Measurements from ENCODE around the gene CDH1.

The CDH1 gene

GRCh38 chr16:68731637-68732036, 5.5 kb upstream of the CDH1 start:
- Histone ChIP-seq H3K4me1 (ENCODE audit: control insufficient read depth in 5 of 5, insufficient read depth in 5 of 5, low read length in 5 of 5) (no peaks in the 10 kb centered on the region), H3K27ac (ENCODE audit: low read depth, low read length) (no peak overlapping the region), H3K9ac (ENCODE audit: low read length in 5 of 5) (no peak overlapping the region), H3K27me3 (ENCODE audit: control insufficient read depth in 5 of 5, insufficient read depth in 4 of 5, low read length in 5 of 5) (peaks cover 3 to 20% (median 8%) of the 10 kb centered on the region in 5 donors), H3K36me3 (ENCODE audit: control insufficient read depth in 5 of 5, insufficient read depth in 5 of 5, low read length in 5 of 5) (no peaks in the 10 kb centered on the region), H3K9me3 (ENCODE audit: control insufficient read depth in 5 of 5, low read length in 5 of 5) (no peaks in the 10 kb centered on the region), H3K4me3 (ENCODE audit: low read depth in 1 of 5, low read length in 5 of 5) (no peak overlapping the region)

GRCh38 chr16:68732042-68732680, 4.9 kb upstream of the CDH1 start:
- H3K9ac ChIP-seq (ENCODE audit: low read length in 5 of 5), result no peak overlapping the region
- H3K27me3 ChIP-seq (ENCODE audit: control insufficient read depth in 5 of 5, insufficient read depth in 4 of 5, low read length in 5 of 5), result peaks cover 9 to 24% (median 13%) of the 10 kb centered on the region in 5 donors
- H3K27ac ChIP-seq (ENCODE audit: low read depth, low read length), result no peak overlapping the region
- H3K9me3 ChIP-seq (ENCODE audit: control insufficient read depth in 5 of 5, low read length in 5 of 5), result no peaks in the 10 kb centered on the region
- no peaks in the 10 kb centered on the region for H3K36me3 ChIP-seq (ENCODE audit: control insufficient read depth in 5 of 5, insufficient read depth in 5 of 5, low read length in 5 of 5)
- peaks cover 0 to 4% (median 3%) of the 10 kb centered on the region in 5 donors for H3K4me1 ChIP-seq (ENCODE audit: control insufficient read depth in 5 of 5, insufficient read depth in 5 of 5, low read length in 5 of 5)
- no peak overlapping the region for H3K4me3 ChIP-seq (ENCODE audit: low read depth in 1 of 5, low read length in 5 of 5)

GRCh38 chr16:68732741-68733399, 4.2 kb upstream of the CDH1 start:
- H3K9me3 ChIP-seq (ENCODE audit: control insufficient read depth in 5 of 5, low read length in 5 of 5), result no peaks in the 10 kb centered on the region
- no peaks in the 10 kb centered on the region for H3K36me3 ChIP-seq (ENCODE audit: control insufficient read depth in 5 of 5, insufficient read depth in 5 of 5, low read length in 5 of 5)
- no peak overlapping the region for H3K4me3 ChIP-seq (ENCODE audit: low read depth in 1 of 5, low read length in 5 of 5)
- no peak overlapping the region for H3K27ac ChIP-seq (ENCODE audit: low read depth, low read length)
- H3K4me1 ChIP-seq (ENCODE audit: control insufficient read depth in 5 of 5, insufficient read depth in 5 of 5, low read length in 5 of 5), result peaks cover 0 to 9% (median 6%) of the 10 kb centered on the region in 5 donors
- peaks cover 11 to 31% (median 15%) of the 10 kb centered on the region in 5 donors for H3K27me3 ChIP-seq (ENCODE audit: control insufficient read depth in 5 of 5, insufficient read depth in 4 of 5, low read length in 5 of 5)
- H3K9ac ChIP-seq (ENCODE audit: low read length in 5 of 5), result no peak overlapping the region

GRCh38 chr16:68733570-68733969, 3.5 kb upstream of the CDH1 start:
- Histone ChIP-seq H3K36me3 (ENCODE audit: control insufficient read depth in 5 of 5, insufficient read depth in 5 of 5, low read length in 5 of 5) (no peaks in the 10 kb centered on the region), H3K27me3 (ENCODE audit: control insufficient read depth in 5 of 5, insufficient read depth in 4 of 5, low read length in 5 of 5) (peaks cover 13 to 37% (median 21%) of the 10 kb centered on the region in 5 donors), H3K4me1 (ENCODE audit: control insufficient read depth in 5 of 5, insufficient read depth in 5 of 5, low read length in 5 of 5) (peaks cover 0 to 14% (median 6%) of the 10 kb centered on the region in 5 donors), H3K4me3 (ENCODE audit: low read depth in 1 of 5, low read length in 5 of 5) (no peak overlapping the region), H3K9ac (ENCODE audit: low read length in 5 of 5) (no peak overlapping the region), H3K27ac (ENCODE audit: low read depth, low read length) (no peak overlapping the region), H3K9me3 (ENCODE audit: control insufficient read depth in 5 of 5, low read length in 5 of 5) (no peaks in the 10 kb centered on the region)

- Histone ChIP-seq H3K27ac (ENCODE audit: low read depth, low read length) (no peak overlapping the region), H3K4me3 (ENCODE audit: low read depth in 1 of 5, low read length in 5 of 5) (no peak overlapping the region), H3K27me3 (ENCODE audit: control insufficient read depth in 5 of 5, insufficient read depth in 4 of 5, low read length in 5 of 5) (peaks cover 13 to 35% (median 19%) of the 10 kb centered on the region in 5 donors), H3K9me3 (ENCODE audit: control insufficient read depth in 5 of 5, low read length in 5 of 5) (no peaks in the 10 kb centered on the region), H3K4me1 (ENCODE audit: control insufficient read depth in 5 of 5, insufficient read depth in 5 of 5, low read length in 5 of 5) (peaks cover 0 to 14% (median 6%) of the 10 kb centered on the region in 5 donors), H3K36me3 (ENCODE audit: control insufficient read depth in 5 of 5, insufficient read depth in 5 of 5, low read length in 5 of 5) (no peaks in the 10 kb centered on the region), H3K9ac (ENCODE audit: low read length in 5 of 5) (no peak overlapping the region)
These were observed 2.3 kb upstream of the CDH1 start for GRCh38 chr16:68734782-68735181.

GRCh38 chr16:68736561-68736960, 531 bp upstream of the CDH1 start:
- no peak overlapping the region for H3K9ac ChIP-seq (ENCODE audit: low read length in 5 of 5)
- H3K4me1 ChIP-seq (ENCODE audit: control insufficient read depth in 5 of 5, insufficient read depth in 5 of 5, low read length in 5 of 5), result peaks cover 0 to 14% (median 6%) of the 10 kb centered on the region in 5 donors
- H3K9me3 ChIP-seq (ENCODE audit: control insufficient read depth in 5 of 5, low read length in 5 of 5), result no peaks in the 10 kb centered on the region
- no peak overlapping the region for H3K4me3 ChIP-seq (ENCODE audit: low read depth in 1 of 5, low read length in 5 of 5)
- no peak overlapping the region for H3K27ac ChIP-seq (ENCODE audit: low read depth, low read length)
- H3K36me3 ChIP-seq (ENCODE audit: control insufficient read depth in 5 of 5, insufficient read depth in 5 of 5, low read length in 5 of 5), result no peaks in the 10 kb centered on the region
- peaks cover 13 to 35% (median 19%) of the 10 kb centered on the region in 5 donors for H3K27me3 ChIP-seq (ENCODE audit: control insufficient read depth in 5 of 5, insufficient read depth in 4 of 5, low read length in 5 of 5)

- Histone ChIP-seq H3K9me3 (ENCODE audit: control insufficient read depth in 5 of 5, low read length in 5 of 5) (no peaks in the 10 kb centered on the region), H3K4me1 (ENCODE audit: control insufficient read depth in 5 of 5, insufficient read depth in 5 of 5, low read length in 5 of 5) (peaks cover 0 to 14% (median 6%) of the 10 kb centered on the region in 5 donors), H3K27ac (ENCODE audit: low read depth, low read length) (no peak overlapping the region), H3K27me3 (ENCODE audit: control insufficient read depth in 5 of 5, insufficient read depth in 4 of 5, low read length in 5 of 5) (peaks cover 10 to 28% (median 19%) of the 10 kb centered on the region in 5 donors), H3K9ac (ENCODE audit: low read length in 5 of 5) (no peak overlapping the region), H3K36me3 (ENCODE audit: control insufficient read depth in 5 of 5, insufficient read depth in 5 of 5, low read length in 5 of 5) (no peaks in the 10 kb centered on the region), H3K4me3 (ENCODE audit: low read depth in 1 of 5, low read length in 5 of 5) (no peak overlapping the region)
These were observed 888 bp downstream of the CDH1 start for GRCh38 chr16:68737730-68738629.

GRCh38 chr16:68739964-68740627, 3.0 kb downstream of the CDH1 start:
- Histone ChIP-seq H3K4me1 (ENCODE audit: control insufficient read depth in 5 of 5, insufficient read depth in 5 of 5, low read length in 5 of 5) (peaks cover 0 to 14% (median 6%) of the 10 kb centered on the region in 5 donors), H3K9ac (ENCODE audit: low read length in 5 of 5) (no peak overlapping the region), H3K36me3 (ENCODE audit: control insufficient read depth in 5 of 5, insufficient read depth in 5 of 5, low read length in 5 of 5) (no peaks in the 10 kb centered on the region), H3K27ac (ENCODE audit: low read depth, low read length) (no peak overlapping the region), H3K27me3 (ENCODE audit: control insufficient read depth in 5 of 5, insufficient read depth in 4 of 5, low read length in 5 of 5) (peaks cover 10 to 28% (median 19%) of the 10 kb centered on the region in 5 donors), H3K9me3 (ENCODE audit: control insufficient read depth in 5 of 5, low read length in 5 of 5) (no peaks in the 10 kb centered on the region), H3K4me3 (ENCODE audit: low read depth in 1 of 5, low read length in 5 of 5) (no peak overlapping the region)

GRCh38 chr16:68740628-68741346, 3.7 kb downstream of the CDH1 start:
- peaks cover 10 to 28% (median 19%) of the 10 kb centered on the region in 5 donors for H3K27me3 ChIP-seq (ENCODE audit: control insufficient read depth in 5 of 5, insufficient read depth in 4 of 5, low read length in 5 of 5)
- peaks cover 0 to 14% (median 6%) of the 10 kb centered on the region in 5 donors for H3K4me1 ChIP-seq (ENCODE audit: control insufficient read depth in 5 of 5, insufficient read depth in 5 of 5, low read length in 5 of 5)
- no peaks in the 10 kb centered on the region for H3K9me3 ChIP-seq (ENCODE audit: control insufficient read depth in 5 of 5, low read length in 5 of 5)
- H3K4me3 ChIP-seq (ENCODE audit: low read depth in 1 of 5, low read length in 5 of 5), result no peak overlapping the region
- H3K9ac ChIP-seq (ENCODE audit: low read length in 5 of 5), result no peak overlapping the region
- no peak overlapping the region for H3K27ac ChIP-seq (ENCODE audit: low read depth, low read length)
- no peaks in the 10 kb centered on the region for H3K36me3 ChIP-seq (ENCODE audit: control insufficient read depth in 5 of 5, insufficient read depth in 5 of 5, low read length in 5 of 5)
